GDM1 (cell line): ENCODE measurements around the gene GANAB.
"Not testable (repeated sequence)": the region's sequence is repeated elsewhere in the genome, so short reads cannot be mapped to it uniquely, and the experiment has no call there.

Source experiments
- DNase-seq: peaks from one replicate; lab custom pipeline; 2025; lab: John Stamatoyannopoulos, UW

GANAB gene

GRCh38 chr11:62667460-62667859 is 21.0 kb upstream of the GANAB start:
- no peak for DNase-seq

DNA sequence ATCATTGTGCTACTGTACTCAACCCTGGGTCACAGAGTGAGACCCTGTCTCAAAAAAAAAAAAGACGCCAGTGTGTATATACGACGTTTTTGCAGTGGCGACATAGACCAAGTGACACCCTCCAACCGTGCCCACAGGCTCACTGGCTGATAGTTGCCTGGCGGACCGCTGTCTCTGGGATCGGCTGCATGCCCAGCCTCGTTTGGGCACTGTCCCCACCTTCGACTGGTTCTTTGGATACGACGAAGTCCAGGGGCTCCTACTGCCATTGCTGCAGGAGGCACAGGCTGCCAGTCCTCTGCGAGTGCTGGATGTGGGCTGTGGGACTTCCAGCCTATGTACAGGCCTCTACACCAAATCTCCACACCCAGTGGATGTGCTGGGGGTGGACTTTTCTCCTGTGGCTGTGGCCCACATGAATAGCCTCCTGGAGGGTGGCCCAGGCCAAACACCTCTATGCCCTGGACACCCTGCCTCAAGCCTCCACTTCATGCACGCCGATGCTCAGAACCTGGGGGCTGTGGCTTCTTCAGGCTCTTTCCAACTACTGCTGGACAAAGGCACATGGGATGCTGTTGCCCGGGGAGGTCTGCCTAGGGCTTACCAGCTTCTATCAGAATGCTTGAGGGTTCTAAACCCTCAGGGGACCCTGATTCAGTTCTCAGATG is 20.0 kb upstream of the GANAB start:
- DNase-seq = no peak

GRCh38 chr11:62665599-62666258 is 19.3 kb upstream of the GANAB start:
- no peak for DNase-seq

DNA sequence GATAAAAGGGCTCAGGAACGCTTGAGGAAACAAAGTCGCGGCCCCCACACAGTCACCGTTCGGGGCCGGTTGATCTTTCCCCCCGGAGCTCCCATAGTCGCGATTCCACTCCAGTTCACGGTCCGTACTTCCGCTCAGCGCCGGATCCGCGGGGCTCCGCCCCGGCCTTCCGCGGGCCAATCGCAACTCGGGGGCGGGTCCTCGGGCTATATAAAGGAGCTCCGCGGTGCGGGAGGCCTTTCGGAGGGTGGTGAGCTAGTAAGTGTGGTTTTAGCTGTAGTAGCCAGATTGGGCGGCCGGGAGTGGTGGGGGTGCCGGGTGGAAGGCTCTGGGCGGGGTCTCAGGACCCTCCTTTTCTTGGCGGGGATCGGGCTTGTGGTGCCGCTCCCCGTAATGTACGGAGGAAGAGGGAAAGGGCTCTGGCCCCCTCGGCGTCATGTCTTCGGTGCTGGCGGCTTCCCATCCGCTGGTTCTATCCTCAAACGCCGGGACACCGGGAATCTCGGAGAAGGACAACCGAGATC is 18.7 kb upstream of the GANAB start, which contains the start of the genes C11orf98 and CSKMT:
TSS of gene C11orf98 (minus strand) at position 136 of the 524 bp plus-strand sequence. CDS start at position 95, 41 bp downstream.
TSS of gene CSKMT (plus strand) at position 238 of the 524 bp plus-strand sequence. CDS start 568 bp downstream, outside the sequence.
- DNase-seq = peak; percentile 84

GRCh38 chr11:62664405-62665074 is 18.1 kb upstream of the GANAB start:
- no peak for DNase-seq

GRCh38 chr11:62656796-62657429 is 10.5 kb upstream of the GANAB start:
- no peak for DNase-seq

- DNase-seq = no peak
Observed at GRCh38 chr11:62654297-62654696, 7.9 kb upstream of the GANAB start.

GRCh38 chr11:62652161-62653006 is 6.0 kb upstream of the GANAB start:
- DNase-seq = no peak

DNA sequence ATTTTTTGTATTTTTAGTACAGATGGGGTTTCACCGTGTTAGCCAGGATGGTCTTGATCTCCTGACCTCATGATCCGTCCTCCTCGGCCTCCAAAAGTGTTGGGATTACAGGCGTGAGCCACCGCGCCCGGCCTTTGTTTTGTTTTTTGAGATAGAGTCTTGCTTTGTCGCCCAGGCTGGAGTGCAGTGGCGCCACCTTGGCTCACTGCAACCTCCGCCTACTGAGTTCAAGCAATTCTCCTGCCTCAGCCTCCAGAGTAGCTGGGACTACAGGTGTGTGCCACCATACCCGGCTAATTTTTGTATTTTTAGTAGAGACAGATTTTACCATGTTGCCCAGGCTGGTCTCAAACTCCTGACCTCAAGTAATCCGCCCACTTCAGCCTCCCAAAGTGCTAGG is 3.9 kb upstream of the GANAB start:
- not testable (repeated sequence) for DNase-seq

DNA sequence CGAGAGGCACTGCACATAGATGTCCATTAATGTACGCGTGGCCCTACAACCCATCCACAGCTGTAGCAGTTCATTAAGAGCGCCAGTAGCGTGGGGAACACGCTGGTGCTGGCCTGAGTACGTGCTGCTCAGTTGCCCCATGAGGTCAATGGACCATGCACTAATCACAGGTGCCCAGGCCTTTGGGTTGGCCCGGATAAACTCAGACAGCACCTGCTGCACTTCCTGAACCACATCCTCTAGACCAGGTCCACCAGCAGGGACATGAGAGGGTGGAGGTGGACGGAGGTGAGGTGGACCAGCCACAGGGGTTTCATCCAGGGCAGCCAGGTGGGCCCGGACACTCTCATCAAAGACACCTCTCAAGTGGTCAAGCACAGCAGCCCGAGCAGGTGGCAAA is 3.1 kb upstream of the GANAB start:
- no peak for DNase-seq

- DNase-seq = no peak
Observed at GRCh38 chr11:62648967-62649364, 2.6 kb upstream of the GANAB start.

GRCh38 chr11:62648185-62648966 is 2.0 kb upstream of the GANAB start:
- no peak for DNase-seq

DNA sequence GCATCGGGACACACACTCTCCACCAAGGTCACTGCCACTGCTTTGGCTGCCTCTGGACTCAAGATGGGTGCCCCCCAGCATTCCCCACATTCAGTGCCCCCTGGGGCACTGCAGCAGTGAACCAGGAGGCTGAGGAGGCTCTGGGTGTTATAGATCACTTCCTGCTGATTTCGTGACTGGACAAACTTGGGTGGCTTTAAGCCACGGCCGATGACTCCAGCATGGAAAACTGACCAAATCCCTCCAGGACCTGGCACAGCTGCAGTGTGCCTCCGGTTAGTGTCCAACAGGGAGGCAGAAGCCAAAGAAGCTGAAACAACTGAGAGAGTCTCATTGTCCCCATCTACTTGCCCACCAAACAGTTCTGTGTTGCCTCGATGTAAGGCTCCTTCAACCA is 1.2 kb upstream of the GANAB start:
- no peak for DNase-seq

DNA sequence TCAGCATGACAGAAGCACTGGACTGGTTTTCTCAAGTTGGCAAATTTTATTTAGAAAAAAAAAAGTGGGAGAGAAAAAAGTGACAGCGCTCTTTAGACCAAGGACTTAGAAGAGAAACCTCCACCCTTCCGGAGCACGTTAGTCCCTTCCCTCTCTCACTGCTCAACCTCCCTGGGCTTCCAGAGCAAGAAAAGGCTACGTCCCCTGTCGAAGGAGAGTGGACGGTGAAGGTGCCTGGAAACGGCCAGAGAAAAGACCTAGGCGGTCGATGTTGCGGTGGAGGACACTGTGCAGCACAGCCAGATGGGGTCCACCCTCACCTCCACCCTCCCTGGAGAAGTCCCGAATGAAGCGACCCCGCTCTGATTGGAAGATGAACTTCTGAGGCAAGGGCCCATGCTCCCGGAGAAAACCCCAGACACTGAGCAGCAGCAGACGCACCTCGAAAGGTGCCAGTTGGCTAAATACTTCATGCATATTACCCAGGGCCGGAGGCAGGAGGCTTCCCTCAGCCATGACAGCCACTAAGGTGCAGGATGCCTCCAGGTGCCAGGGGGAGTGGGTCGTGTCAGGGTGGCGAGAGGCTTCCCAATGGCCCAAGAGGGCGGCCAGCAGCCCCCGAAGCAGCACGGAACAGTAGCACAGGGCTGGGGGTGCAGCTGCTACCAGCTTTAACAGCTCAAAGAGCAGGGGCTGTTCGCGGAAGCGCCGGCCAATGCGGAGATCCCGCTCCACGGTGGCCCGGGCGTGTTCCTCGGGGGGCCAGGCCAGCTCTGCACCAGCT is 604 bp upstream of the GANAB start:
- no peak for DNase-seq

- DNase-seq = no peak
Observed at GRCh38 chr11:62645671-62645945, 805 bp downstream of the GANAB start.

- DNase-seq = no peak
Observed at GRCh38 chr11:62644220-62644619, 2.2 kb downstream of the GANAB start.

GRCh38 chr11:62632492-62632891 is 13.9 kb downstream of the GANAB start:
- DNase-seq = no peak

- no peak for DNase-seq
Observed at GRCh38 chr11:62627713-62628112, 18.7 kb downstream of the GANAB start.

DNA sequence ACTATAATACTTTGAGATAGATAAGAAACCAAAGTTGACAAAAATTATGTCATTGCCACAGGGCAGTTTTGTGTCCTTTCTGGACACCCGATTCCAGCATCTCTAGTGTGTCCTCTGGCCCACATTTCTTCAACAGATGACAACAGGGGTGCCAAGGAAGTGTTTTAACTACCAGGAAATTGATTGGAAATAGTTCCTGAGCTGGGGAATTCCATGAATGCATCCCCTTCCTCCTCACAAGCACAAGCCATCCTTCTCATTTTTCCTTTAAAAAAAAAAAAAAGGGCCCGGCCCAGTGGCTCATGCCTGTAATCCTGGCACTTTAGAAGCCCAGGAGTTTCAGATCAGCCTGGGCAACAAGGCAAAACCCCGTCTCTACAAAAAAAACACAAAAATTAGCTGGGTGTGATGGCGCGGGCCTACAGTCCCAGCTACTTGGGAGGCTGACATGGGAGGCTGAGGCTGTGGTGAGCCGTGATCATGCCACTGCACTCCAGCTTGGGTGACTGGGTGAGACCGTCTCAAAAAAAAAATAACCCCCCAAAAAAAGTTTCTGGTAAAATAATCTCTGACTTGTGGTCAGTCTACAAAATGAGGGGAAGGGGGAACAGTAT is 23.8 kb downstream of the GANAB start:
- no peak for DNase-seq
